GM19238 (cell line): ENCODE data around the gene IMPDH2.

Experiments used
- DNase-seq: peaks from one replicate; pipeline ENCODE4 v3.0.0; 2011; ENCODE audit warnings: low spot score; ENCODE audit not compliant: insufficient read length

Gene IMPDH2

DNA sequence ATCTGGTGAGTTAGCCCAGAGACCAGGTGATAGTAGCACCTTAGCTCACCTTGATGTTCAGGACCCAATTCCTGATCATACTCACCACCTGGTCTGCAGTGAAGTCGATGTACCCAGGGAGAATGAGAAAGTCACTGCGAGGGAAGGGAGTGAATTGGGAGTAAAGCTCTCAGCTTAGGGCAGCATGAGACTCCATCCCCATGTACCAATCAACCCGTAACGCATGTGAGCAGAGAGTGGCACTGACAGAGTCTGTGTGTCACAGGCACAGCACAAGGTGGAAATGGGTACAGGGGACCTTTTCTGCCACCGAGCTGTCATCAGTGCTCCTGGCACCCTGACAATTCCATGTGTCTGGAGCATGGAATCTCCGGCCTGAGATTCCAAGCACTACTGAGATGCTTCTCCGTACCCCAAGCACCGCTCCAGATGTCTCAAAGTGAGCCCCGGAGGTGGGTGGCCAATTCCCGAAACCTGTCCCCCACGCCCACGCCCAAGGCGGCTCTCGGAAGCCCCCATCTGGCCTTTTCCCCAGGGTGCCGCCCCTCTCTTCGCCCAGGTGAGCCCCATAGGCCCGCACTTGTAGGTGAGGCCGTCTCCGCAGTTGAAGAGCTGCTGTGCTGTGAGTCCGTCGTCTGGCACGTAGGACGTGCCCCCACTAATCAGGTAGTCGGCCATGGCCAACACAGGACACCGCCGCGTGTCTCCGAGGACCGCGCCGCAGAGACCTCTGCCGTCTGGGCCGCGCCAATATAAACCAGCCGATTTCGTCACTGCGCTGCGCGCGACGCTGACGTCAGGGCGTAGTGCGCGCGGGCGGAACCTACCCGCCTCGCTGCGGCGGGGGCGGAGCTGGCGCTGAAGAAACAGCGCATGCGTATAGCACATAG is at the start of gene IMPDH2:
Gene IMPDH2 (minus strand): TSS at position 726 of the 890 bp plus-strand sequence. CDS start 48 bp downstream, at position 678.
- DNase-seq: peak; percentile 70

DNA sequence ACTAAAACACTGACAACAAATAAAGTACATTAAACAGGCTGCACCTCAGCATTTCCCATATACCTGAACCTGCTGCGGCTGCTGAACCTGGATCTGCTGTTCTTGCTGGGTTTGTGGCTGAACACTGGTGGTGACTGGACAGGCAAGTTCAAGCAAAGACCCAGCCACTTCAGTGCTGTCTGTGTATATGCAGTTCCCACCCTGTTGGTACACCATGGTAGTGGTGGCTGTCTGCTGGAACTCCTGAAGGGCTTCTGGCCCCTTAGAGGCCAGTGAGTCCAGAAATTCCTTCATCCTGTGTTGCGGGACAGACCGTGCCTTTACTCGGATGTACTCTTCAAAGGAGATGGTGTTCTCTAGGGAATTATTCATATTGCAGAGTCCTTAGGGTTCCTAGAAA is 47.4 kb upstream of the IMPDH2 start:
- no peak for DNase-seq

DNA sequence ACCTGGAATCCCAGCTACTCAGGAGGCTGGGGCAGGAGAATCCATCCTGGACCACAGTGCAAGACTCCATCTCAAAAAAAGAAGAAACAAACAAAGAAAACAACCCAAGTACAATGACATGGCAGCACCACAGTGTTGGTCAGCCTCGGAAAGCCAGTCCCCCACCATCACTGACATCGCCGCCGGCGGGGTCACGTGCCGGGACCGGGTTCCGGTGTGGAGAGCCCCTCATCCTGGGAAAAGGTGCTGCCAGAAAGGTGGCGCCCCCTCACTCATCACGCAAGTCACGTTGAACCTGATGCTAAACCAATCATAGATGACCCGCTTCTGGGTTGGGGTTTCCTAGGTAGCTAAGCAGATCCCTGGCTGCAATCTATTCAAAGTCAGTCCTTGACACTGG is 46.9 kb upstream of the IMPDH2 start:
- DNase-seq: no peak

DNA sequence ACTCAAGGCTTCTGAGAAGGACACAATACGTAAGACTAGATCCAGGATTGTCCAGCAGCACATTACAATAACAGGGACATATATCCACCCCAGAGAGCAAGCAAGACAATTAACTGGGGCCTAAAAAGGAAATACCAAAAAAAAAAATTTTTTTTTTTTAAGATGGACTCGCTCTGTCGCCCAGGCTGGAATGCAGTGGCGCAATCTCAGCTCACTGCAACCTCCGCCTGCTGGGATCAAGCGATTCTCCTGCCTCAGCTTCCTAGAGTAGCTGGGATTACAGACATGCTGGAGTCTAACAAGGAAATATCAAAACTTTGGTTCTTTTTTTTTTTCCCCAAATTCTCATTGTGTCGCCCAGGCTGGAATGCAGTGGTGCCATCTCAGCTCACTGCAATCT is 28.8 kb upstream of the IMPDH2 start:
- no peak for DNase-seq

DNA sequence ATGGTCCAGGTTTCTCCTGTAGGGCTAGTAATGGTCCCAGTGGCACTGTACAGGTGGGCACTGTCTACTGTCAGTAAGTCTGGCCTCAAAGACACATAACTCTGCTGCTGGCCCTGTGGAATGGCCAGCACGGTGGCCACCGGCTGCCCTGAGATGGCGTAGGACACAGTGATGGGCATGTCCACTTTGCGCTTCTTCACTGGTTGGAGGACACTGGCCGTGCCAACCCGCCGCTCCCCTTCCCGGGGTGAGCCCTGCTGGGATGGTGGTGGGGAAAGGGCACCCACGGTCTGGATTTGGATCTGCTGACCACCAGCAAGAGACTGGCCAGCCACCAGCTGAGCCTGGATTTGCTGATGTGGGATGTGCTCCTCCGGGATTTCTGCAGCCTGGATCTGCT is 28.1 kb upstream of the IMPDH2 start:
- DNase-seq: no peak

DNA sequence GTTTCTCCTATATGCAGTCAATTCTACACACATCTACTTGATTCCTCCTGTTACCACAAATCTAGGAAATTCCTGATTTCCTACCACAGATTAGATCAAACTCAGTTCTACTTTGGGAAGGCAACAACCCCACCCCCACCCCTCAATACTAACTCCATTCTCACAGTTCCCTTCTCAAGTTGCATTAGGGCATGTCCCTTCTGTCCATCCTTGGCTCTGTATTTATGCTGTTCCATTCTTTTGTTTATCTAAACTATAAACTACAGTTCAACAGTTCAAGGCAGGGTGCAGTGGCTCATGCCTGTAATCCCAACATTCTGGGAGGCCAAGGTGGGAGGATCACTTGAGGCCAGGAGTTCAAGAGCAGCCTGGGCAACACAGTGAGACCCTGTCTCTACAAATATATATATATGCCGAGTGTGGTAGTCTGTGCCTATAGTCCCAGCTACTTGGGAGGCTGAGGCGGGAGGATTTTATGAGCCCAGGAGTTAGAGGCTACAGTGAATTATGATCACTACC is 25.2 kb upstream of the IMPDH2 start:
- no peak for DNase-seq

DNA sequence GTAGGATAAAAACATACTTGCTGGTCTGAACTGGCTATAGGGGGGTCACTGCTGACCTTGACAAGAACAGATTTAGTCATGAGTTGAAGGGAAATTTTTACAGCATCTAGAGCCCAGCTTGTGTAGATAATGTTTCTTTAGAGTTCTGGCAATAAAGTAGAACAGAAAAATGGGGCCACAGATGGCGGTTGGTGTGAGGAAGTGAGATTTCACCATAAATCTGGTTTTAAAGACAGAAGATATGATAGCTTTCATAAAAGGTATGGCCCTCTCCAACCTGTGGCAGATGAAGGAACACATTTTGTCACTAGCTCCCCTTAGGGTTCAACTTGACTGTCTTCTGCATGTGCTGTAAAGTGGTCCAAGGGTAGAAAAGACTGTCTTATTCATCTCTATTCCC is 24.3 kb upstream of the IMPDH2 start:
- no peak for DNase-seq

DNA sequence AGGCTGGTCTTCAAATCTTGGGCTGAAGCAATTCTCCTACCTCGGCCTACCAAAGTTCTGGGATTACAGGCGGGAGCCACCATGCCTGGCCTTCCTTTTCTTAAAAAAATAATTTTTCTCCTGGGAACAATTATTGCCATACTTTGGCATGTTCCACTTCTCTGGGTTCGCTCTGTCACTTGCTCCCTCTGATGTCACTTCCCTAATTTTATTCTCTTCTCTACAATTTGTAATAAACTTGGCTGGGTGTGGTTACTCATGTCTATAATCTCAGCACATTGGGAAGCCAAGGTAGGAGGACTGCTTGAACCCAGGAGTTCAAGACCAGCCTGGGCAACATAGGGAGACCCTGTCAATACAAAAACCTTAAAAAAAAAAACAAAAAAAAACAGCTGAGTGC is 6.1 kb upstream of the IMPDH2 start:
- DNase-seq: no peak

DNA sequence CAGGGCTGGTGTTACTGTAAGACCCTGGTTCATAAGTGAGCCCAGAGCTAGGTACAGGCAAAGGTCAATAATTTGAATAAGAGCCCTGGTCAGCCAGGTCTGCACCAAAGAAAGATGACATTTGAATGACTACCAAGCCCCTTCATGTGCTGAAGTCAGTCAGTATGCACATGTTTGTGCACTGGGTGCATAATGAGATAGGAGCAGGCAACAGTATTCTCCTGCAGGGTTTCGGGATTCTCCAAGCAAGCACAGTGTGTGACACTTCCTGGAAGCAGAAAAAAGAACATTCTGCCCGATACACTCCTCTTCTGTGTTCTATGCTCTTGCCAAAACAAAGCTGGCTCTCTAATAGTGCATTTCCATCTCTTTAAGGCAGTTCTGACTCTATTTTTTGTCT is 5.5 kb upstream of the IMPDH2 start:
- DNase-seq: no peak

DNA sequence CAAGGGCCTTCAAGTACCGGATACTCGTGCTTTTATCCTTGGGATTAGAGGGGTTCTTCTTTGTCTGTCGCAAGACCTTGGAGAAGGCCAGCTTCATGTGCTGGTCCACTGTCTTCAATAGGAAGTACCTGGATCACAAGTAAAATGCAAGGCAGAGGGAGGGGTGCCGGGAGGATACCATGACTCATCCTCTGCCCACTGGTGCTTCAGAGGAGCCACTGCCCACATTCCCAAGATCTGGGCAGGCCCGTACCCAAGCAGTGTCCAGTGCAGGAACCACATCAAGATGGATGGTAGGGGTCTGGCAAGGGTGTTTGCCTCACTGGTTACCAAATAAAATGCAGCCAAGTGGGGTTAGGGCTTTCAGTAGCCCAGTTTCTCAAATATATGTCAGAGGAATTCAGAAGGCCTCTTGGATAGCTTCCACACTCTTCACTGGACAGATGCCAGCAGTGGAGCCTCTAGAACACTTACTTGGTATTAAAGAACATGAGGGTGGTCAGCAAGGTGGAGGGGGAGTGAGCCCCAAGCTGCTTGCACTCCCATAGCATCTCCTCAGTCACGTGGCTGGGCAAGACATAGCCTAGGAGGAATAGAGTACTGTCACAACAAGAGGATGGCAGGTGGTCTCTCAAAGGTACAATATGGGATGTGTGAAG is 3.6 kb upstream of the IMPDH2 start:
- DNase-seq: no peak

DNA sequence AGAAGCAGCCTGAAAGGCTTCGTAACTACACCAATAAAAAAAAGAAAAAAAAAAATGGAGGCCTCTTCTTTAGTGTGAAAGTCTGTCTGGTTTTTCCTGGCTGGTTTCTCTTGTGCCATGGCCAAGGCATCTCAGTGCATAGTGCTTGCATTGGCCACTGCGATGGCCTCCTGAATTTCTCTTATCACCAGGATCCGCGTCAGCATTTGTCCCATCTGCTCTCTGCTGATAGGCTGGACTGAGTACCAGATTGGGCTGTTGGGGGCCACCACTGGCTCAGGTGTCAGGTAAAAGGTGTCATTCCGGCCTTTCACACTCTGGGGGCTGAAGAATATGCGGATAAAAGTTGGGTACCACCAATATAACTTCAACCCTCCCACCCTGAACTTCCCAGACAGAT is 1.1 kb upstream of the IMPDH2 start:
- DNase-seq: no peak

DNA sequence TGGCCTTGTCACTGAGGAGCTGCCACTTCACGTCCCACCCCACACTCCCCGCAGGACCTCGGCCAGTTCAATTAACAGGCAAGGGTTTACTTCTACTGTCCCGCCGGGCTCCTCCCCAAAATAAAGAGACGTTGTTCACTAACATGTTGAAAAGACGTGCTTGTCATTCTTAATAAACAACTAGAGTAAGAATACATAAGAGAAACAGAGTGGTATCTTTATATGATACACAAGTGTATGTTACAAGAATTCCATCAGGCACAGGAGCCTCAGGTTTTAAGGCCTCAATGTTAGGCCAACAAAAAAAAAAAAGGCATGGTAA is 326 bp upstream of the IMPDH2 start:
- DNase-seq: no peak

DNA sequence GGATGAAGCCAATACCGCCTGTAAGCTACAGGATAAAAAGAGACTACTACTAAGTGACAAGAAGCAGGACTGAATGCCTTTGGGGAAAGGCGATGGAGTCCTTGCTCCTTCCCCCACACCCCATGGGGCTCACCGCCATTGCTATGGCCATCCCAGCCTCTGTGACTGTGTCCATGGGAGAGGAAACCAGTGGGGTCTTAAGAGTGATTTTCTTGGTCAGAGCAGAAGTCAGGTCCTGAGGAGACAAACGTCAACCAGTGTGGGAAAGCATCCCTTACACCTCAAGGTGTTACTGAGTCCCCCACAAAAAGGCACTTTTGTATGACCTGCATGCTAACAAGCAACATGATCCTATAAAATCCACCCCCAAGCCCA is 913 bp downstream of the IMPDH2 start:
- no peak for DNase-seq

DNA sequence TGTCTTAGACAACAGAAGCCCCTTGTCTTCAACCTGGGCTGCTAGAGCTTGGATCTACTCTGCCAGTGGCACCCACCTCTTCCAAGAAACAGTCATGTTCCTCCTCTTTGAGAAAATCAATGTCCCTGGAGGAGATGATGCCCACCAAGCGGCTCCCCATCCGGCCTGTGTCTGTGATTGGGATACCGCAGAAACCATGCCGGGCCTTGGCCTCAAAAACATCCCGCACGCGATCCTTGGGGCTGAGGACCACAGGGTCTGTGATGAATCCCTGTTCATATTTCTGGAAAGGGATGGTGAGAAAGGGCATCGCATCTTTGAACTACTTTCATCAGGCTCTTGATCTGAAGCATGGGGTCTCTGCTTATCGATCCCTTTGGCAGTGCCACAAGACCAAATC is 1.6 kb downstream of the IMPDH2 start:
- no peak for DNase-seq

DNA sequence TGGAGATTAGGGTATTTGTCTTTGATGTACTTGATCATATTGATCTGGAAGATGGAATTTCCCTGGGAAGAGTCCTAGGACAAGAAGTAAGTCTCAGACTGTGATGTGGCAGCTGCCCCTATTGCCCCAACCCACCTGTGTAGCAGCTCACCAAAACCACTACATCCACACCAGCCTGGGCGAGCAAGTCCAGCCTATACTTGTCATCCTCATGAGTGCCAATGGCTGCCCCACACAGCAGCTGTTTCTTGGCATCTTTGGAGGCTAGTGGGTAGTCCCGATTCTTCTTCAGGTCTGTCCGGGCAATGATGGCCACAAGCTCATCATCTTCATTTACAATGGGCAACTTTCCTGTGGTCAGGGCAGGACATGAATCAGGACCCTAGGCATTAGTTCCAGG is 2.7 kb downstream of the IMPDH2 start:
- no peak for DNase-seq

DNA sequence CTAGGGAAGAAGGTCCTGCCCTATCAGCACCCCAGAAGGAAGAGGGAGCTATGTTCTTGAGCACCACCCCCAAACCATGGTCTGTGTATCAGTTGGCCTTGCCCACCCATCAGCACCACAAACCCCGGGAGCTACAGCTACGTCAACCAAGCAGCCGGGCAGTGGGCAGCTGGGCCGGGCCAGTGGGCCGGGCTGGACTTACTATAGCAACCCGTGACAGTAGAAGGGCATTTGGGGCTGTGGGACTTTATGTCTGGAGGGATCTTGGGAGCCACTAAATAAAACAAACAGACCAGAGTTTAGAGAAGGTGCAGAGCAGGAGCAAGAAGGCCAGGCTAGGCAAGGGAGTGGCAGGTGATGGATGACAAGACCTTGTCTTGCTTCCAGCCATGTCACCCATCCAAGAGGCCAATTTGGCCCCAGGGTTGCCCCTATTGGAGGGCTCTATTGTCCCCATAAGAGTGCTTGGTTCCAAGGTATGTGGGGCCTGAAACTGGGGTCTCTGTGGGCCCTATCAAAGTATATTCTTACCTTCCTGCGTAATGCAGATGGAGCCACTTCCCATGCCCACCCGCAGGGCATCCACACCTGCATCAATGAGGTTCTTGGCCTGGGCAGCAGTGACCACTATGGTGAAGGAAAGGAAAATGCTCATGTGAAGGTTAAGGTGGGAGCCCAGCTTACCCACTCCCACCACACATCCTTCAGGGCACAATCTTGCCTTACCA is 3.2 kb downstream of the IMPDH2 start:
- no peak for DNase-seq

DNA sequence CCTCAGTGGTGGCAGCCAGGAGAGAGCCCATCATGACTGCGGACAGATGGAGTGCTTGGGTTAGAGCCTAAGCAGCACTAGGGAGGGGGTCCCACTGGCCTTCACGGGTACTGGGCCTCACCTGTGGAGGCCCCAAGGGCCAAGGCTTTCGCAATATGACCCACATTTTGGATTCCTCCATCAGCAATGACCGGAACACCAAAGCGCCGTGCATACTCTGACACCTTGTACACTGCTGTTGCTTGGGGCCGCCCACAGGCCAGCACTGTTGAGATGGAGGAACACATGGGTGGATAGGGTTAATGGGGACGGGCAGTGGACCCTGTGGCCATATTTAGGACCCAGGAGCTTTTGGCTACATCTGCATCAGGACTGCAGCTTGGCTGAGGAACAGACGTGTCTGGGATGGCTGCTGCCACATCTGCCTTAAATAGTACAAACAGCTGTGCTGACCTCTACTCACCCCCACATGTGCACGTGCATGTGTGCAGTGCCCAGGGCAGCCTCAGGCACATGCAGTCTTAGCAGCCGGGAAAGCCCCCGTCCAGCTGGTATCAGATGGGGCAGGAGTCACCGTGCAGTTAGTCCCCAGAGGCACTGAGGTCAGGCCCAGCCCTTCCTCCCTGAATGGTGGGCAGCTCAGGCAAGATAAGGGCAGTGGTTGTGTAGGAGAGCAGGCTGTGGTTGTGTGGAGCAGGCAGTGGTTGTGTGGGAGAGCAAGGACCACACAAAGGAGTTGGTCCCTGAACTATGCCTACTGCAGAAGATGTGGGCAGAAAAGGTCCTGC is 4.0 kb downstream of the IMPDH2 start:
- no peak for DNase-seq

DNA sequence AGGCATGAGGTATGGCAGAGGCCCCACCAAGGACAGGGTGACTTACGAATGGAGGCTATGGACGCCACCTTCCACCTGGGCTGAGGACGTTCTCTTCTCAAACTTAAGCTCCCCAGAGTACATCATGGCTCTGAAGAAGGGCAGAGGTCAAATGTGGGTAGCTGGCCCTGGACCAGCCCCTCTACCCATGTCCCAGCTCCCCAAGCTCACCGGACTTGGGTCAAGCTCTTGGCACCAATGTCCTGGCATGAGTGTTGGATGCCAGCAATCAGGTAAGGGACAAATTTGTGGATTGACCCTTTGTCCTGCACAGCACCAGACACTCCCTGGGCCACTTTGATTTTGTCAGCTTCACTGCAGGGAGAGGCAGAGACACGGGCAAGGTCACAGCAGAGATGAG is 4.7 kb downstream of the IMPDH2 start:
- DNase-seq: no peak

DNA sequence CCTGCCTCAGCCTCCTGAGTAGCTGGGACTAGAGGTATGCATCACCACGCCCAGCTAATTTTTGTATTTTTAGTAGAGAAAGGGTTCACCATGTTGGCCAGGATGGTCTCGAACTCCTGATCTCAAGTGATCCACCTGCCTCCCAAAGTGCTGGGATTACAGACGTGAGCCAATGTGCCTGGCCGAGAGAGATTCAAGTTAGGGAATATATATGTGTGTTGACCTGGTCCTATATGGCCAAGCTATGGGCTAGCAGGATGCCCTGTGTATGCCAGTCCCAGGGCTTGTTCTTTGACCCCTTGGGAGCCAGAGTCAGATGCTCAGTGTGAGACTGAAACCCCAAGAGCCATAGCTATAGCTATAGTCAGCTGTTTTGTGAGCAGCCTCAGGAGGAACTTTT is 5.4 kb downstream of the IMPDH2 start:
- no peak for DNase-seq

DNA sequence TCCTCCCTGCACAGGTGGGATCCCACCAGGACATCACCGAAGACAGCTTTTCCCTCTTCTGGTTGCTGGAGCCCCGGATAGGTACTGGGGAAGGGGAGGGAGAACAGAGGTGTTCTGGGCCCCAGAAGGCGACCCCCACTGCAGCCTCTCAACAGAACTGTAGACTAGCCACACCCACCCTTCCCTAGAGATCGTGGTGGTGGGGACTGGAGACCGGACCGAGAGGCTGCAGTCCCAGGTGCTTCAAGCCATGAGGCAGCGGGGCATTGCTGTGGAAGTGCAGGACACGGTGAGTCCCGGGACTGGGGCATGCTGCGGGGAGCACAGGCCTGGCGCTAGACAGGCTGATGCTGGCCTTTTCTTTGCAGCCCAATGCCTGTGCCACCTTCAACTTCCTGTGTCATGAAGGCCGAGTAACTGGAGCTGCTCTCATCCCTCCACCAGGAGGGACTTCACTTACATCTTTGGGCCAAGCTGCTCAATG is 6.5 kb downstream of the IMPDH2 start:
- DNase-seq: no peak
